Lung (tissue), 12 donors: Measurements from ENCODE around the gene FUNDC2. TPM values are rescaled to one million over a fixed set of nuclear protein-coding genes. Genes with fewer than 3 reads are reported as not detected.
A peak's percentile ranks its signal among the peaks of the same experiment; 100 is the strongest.

Source experiments
- ATAC-seq: fragments of 200-7000 bp; cut with Tn5 transposase; one replicate; pipeline ENCODE4 v1.9.1; 2020; ENCODE audit warnings: moderate number of reproducible peaks; ENCODE audit not compliant: insufficient read depth, low FRiP score
- DNase-seq, 3 donors: peaks; one replicate each; pipeline ENCODE4 v3.0.0-alpha.2; 2013 to 2017
- H3K27ac ChIP-seq, 2 donors: one replicate each; pipeline ENCODE4 v1.5.1; 2013; ENCODE audit warnings: mild to moderate bottlenecking in 2 of 2, moderate library complexity in 2 of 2, control low read depth in 1 of 2, inconsistent platforms in 1 of 2, low read depth in 1 of 2, low read length in 1 of 2
- H3K27me3 ChIP-seq, 3 donors: one replicate each; pipeline ENCODE4 v1.5.1; 2013; ENCODE audit warnings: low read length in 2 of 3; ENCODE audit not compliant: control insufficient read depth in 3 of 3, insufficient read depth in 3 of 3
- H3K36me3 ChIP-seq, 4 donors: one replicate each; pipeline ENCODE4 v1.5.1; 2013; ENCODE audit warnings: low read length in 4 of 4, mild to moderate bottlenecking in 1 of 4, moderate library complexity in 1 of 4; ENCODE audit not compliant: control insufficient read depth in 4 of 4, insufficient read depth in 4 of 4
- H3K4me1 ChIP-seq, 5 donors: one replicate each; pipeline ENCODE4 v1.5.1; 2013; ENCODE audit warnings: low read length in 5 of 5, mild to moderate bottlenecking in 2 of 5, moderate library complexity in 1 of 5; ENCODE audit not compliant: control insufficient read depth in 5 of 5, insufficient read depth in 5 of 5
- H3K4me3 ChIP-seq: one replicate; pipeline ENCODE4 v1.5.1; 2013; ENCODE audit warnings: mild to moderate bottlenecking, control low read depth, moderate library complexity
- H3K9ac ChIP-seq, 2 donors: one replicate each; pipeline ENCODE4 v1.5.1; 2013; ENCODE audit warnings: low read length in 2 of 2, control low read depth in 1 of 2; ENCODE audit not compliant: insufficient read depth in 1 of 2
- H3K9me3 ChIP-seq, 4 donors: one replicate each; pipeline ENCODE4 v1.5.1; 2013; ENCODE audit warnings: low read length in 3 of 4, mild to moderate bottlenecking in 1 of 4, moderate library complexity in 1 of 4; ENCODE audit not compliant: control insufficient read depth in 4 of 4, insufficient read depth in 3 of 4
- CTCF ChIP-seq: IDR thresholded peaks from 2 replicates; pipeline ENCODE4 v1.5.1; 2012; ENCODE audit warnings: mild to moderate bottlenecking; ENCODE audit errors: control extremely low read depth, extremely low read depth
- WGBS, 2 donors: extraction: QIAGEN DNeasy Blood & Tissue Kit; methylation state at CpG; one replicate each; pipeline ENCODE4 v1.1.7; 2013; 5-methylcytosine and 5-hydroxymethylcytosine counted together
- polyA plus RNA-seq, 2 donors: library from polyadenylated mRNA; stranded (reverse); fragments of 200-250 nt; gene quantifications; one replicate each; pipeline ENCODE4 v1.2.1, GENCODE V29; 2013
- total RNA-seq, 2 donors: library from RNA; depleted of rRNA in 1 of 2; stranded (reverse); fragments of >200 nt in 1 of 2; gene quantifications; one replicate each; pipeline ENCODE4 v1.2.1, GENCODE V29; 2014 to 2021
- donor health status: control.
- donor health status: control.
- donor health status: Bipolar disorder and iron deficiency.
- donor health status: healthy.
- donor health status: DM: yes; HTN: yes; CAD: no.

Gene FUNDC2
- total and polyA plus RNA-seq, 4 donors, result 43.5 to 106 (median 86.1) TPM

DNA sequence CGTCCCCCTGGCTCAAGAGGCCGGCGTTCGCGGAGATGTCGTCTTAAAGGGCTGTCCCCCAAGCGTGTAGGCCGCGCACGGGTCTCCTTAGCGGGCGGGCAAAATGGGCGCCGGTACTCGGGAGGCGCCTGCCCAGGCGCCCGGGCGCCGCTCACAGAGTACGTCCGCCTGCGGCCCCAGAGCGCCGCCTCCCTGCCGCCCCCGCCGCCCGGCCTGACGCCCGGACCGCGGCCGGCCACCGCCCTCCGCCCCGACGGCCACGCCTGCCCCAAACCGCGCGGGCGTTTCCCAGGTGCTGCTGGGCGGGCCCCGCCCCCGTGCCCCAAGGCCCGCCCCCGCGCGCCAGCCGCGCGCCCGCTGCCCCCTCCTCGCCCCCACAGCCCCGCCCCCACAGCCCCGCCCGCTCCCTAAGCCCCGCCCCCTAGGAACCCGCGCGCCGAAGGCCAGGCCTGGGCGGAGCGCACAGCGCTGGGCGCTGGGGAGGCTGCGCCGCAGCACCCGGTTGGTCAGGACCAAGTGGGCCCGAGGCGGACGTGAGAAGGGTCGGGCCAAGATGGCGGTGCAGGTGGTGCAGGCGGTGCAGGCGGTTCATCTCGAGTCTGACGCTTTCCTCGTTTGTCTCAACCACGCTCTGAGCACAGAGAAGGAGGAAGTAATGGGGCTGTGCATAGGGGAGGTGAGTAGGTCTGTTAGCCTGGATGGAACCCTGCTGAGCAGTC, 44.5 kb downstream of the FUNDC2 start, which contains the start of the genes BRCC3, CMC4 and MTCP1:
TSS of gene BRCC3 (plus strand) at position 534 of the 719 bp plus-strand sequence. CDS start at position 554, 20 bp downstream.
TSS of gene CMC4 (minus strand) at position 162 of the 719 bp plus-strand sequence. CDS start 7,113 bp downstream, outside the sequence.
TSS of gene MTCP1 (minus strand) at position 162 of the 719 bp plus-strand sequence. CDS start 5,126 bp downstream, outside the sequence.
- 0 to 34% methylated on average over 11 to 81 of the region's 81 CpGs for WGBS, 2 donors
- Histone ChIP-seq H3K27ac (peak within 1 kb of the TSS; percentile 88 to 92), H3K9ac (peak within 1 kb of the TSS; percentile 59 to 81), H3K27me3 (no peaks in the 10 kb centered on the region), H3K36me3 (peaks cover 0 to 7% (median 1%) of the 10 kb centered on the region in 4 donors), H3K4me1 (peaks cover 0 to 5% (median 3%) of the 10 kb centered on the region in 5 donors), H3K4me3 (peak within 1 kb of the TSS; percentile 64), H3K9me3 (no peaks in the 10 kb centered on the region)
- DNase-seq (peak; percentile 82 to 87 (median 86)), ATAC-seq (peak; percentile 95)
- TF ChIP-seq CTCF, result no peak

- H3K9ac ChIP-seq, result peak overlapping the region; percentile 59 to 62
- peak overlapping the region; percentile 64 for H3K4me3 ChIP-seq
- no peaks in the 10 kb centered on the region for H3K27me3 ChIP-seq
- peaks cover 0 to 5% (median 3%) of the 10 kb centered on the region in 5 donors for H3K4me1 ChIP-seq
- H3K27ac ChIP-seq, result peak overlapping the region; percentile 28 to 47
- no peak for TF ChIP-seq CTCF
- no peak for ATAC-seq
- 0 to 35% methylated on average over 25 of the region's 25 CpGs for WGBS, 2 donors
- no peaks in the 10 kb centered on the region for H3K9me3 ChIP-seq
- DNase-seq, result peak in 1 of 3 donors; percentile 17
- H3K36me3 ChIP-seq, result peaks cover 0 to 9% (median 1%) of the 10 kb centered on the region in 4 donors
Observed at GRCh38 chrX:155071694-155072280, 45.1 kb downstream of the FUNDC2 start.

DNA sequence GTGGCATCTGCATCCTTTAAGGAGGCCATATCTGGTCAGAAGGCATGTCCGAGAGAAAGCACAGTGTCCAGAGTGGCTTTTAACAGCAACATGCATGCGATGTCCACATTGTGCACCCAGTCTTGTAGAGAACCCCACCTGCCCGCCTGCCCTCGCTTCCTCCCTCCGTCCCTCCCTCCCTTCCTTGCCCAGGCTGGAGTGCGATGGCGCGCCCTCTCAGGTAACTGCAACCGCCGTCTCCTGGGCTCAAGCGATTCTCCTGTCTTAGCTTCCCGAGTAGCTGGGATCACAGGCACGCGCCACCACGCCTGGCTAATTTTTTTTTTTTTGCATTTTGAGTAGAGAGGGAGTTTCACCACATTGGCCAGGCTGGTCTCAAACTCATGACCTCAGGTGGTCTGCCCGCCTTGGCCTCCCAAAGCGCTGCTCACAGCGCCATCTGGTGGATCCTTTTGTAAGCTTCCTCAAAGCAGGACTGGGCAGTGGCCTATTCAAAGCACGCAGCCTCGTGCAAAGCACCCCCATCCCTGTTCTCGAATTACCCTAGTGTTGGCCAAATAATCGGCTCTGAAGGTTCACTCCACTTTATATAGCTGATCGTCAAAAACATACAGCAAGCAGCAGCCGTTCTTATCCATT, 59.7 kb downstream of the FUNDC2 start:
- DNase-seq, result peak; percentile 11 to 21 (median 13)
- no peaks in the 10 kb centered on the region for H3K27me3 ChIP-seq
- ATAC-seq, result no peak
- H3K9ac ChIP-seq, result no peak overlapping the region
- 77 to 91% methylated on average over 23 to 24 of the region's 24 CpGs for WGBS, 2 donors
- H3K27ac ChIP-seq, result no peak overlapping the region
- TF ChIP-seq CTCF, result no peak
- H3K4me1 ChIP-seq, result no peaks in the 10 kb centered on the region
- no peaks in the 10 kb centered on the region for H3K9me3 ChIP-seq
- H3K36me3 ChIP-seq, result peaks cover 0 to 4% (median 0%) of the 10 kb centered on the region in 4 donors
- no peak overlapping the region for H3K4me3 ChIP-seq
